Peyer's patch (tissue), 4 donors: ENCODE data around the gene CNOT10.

Source experiments
- CTCF ChIP-seq, 6 experiments: fragments of 450-650 bp in 4 of 6; fragments of 200-600 bp in 2 of 6; sonication (generic) in 1 of 6; IDR thresholded peaks; one replicate each; pipeline ENCODE4 v1.5.1; 2017 to 2019; ENCODE audit warnings: antibody characterized with exemption in 6 of 6, mild to moderate bottlenecking in 3 of 6, moderate library complexity in 1 of 6
- POLR2A ChIP-seq, 2 donors: fragments of 450-650 bp; IDR thresholded peaks; one replicate each; pipeline ENCODE4 v1.5.1; 2017; ENCODE audit warnings: antibody characterized with exemption in 2 of 2, mild to moderate bottlenecking in 2 of 2, moderate library complexity in 2 of 2

GRCh38 chr3:32818229-32818969 lies 133.4 kb downstream of the CNOT10 start:
- TF ChIP-seq CTCF (IDR thresholded peaks at IDR 0.05) (no peak), POLR2A (IDR thresholded peaks at IDR 0.05) (no peak)
